GM11168 (cell line): ENCODE results near the gene KMO.

ENCODE experiments used
- in situ Hi-C: fragments of 300-500 bp; cut with MboI; formaldehyde crosslinking; loops from one replicate; pipeline ENCODE4 v1.12.0; 2022; ENCODE audit warnings: low sequenced_read_pairs; ENCODE audit not compliant: unreplicated experiment

Gene KMO

DNA sequence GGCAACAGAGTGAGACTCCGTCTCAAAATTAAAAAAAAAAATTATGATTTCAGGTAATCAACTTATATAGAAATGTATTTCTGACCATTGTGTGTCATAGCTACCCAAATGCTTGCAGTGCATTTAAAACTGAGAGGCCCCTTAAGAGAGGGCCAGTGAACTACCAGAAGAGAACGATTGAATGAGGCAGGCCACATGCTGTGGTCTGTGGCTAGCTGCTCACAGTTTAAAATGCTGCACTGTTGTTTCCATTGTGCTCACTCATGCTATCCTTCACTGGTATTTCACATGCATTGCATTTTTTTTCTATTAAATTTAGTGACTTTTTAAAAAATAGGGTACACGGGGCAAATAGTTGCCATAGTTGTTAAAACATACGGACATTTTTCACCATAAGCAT lies 82.0 kb downstream of the KMO start:
- in situ Hi-C loops = loop anchor here (10.0 to 25.0 kb wide), 2 partner anchors 201 to 373 kb away; partner anchors contain the start of gene MAP1LC3C

DNA sequence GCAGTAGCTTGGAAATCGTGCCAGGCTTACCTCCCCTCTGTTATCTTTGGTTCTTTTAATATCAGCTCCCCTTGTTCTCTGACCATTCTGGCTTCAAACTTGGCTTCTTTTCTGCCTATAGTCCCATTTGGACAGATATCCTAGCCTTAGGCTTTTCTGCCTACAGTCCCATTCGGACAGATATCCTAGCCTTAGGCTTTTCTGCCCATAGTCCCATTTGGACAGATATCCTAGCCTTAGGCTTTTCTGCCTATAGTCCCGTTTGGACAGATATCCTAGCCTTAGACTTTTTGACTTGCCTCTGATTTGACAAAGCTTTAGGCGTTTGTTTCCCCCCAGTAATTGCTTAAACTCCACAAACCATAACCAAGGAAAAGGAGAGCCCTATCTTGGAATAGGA lies 82.4 kb downstream of the KMO start:
- in situ Hi-C loops = loop anchor here (10.0 to 25.0 kb wide), 2 partner anchors 200 to 373 kb away; partner anchors contain the start of gene MAP1LC3C

DNA sequence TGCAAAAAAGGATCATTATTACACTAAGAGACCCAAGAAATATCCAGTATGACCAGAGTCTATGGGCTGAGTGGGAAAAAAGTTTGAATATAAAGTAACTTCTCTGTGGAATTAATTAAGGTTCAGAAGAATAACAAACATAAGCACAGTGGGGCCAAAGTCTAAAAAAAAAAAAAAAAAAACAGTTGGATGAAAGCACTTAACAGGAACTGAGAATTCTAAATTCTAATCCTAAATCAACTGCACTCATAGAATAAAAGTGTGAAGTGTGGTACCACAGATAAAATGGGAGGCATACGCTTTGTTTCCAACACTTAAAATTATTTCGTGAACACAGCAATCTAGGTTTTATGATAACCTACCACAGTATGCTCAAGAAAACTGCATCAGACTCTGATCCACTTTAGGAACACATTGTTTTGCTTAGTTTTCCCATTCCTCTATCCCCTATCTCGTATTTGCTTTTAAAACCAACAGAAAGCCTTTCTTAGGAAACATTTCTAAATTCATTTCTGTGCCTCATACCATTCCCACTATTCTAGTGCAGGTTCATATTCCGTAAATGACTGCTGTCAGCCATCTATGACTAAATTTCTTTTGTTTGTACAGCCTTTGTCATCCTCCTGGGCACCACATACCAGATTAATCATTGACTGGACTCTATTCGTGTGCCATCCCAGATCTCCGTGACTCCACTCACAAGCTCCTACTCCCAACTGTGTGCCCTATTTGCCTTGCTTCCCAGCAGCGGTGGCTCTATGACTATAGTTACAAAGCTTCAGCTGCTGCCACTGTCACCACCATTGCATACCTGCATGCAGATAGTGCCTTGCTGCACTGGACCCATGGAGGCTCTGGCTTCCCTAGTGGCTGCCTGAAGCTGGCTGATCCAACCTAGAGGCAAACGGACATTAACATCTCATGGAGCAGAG lies 83.1 kb downstream of the KMO start:
- in situ Hi-C loops = loop anchor here (10.0 to 25.0 kb wide), 2 partner anchors 199 to 372 kb away; partner anchors contain the start of gene MAP1LC3C

DNA sequence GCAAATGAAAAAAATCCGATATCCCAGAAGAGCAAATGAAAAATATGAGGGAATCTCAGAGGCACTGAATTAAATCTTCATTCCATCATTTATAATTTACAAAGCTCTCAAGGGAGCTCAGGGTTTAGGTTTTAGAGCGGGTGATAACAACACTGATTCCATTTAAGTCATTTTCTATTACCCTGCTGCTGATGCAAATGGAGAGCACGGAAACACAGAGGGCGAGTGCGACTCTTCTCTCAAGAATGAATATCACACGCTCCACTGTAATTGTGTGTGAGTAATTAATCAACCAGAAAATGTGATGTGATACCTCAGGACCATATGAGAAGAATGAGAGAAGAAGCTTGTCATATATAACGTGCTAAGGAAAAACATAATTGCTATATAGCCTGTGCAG lies 85.2 kb downstream of the KMO start:
- in situ Hi-C loops = loop anchor here (10.0 to 25.0 kb wide), 2 partner anchors 197 to 370 kb away; partner anchors contain the start of gene MAP1LC3C

DNA sequence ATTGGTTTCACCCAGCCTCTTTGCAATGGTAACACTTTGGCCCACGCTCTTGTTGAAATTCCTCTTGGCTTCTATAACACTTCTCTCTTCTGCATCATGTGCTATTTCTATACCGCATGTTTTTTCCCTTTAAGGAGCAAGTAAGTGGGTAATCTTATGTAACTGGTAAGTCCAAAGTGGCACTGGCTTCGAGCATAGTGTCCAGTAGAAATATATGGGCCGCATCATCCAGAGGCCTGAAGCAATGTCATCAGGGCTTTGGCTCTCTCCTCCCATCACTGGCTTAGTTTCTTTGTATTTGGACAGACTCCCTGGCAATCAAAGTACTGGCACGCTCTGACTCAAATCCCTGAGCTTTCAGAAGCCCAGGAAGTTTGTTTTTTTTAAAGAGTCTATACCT lies 90.5 kb downstream of the KMO start:
- in situ Hi-C loops = loop anchor here (25.0 kb wide), 1 partner anchor 365 kb away; the partner anchor contains the start of gene MAP1LC3C

DNA sequence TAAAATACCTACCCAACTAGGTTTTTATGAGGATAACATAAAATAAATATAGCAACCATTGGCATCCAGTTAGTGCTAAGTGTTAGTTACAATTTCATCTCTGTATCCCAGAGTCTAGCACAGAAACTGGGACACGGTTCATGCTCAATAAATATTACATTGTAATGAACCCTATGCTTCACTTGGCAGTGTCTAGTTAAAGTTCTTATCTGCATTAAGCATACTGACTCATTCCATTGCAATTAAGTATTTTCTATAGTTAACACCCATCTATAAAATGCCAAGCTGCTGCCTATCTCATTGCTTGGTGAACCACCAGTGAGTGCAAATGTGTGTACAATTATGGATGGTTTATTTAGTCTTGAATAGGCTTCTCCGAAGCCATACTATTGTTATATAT lies 92.8 kb downstream of the KMO start:
- in situ Hi-C loops = loop anchor here (5.0 to 25.0 kb wide), 2 partner anchors 93 to 362 kb away; partner anchors contain the start of genes KMO and MAP1LC3C

GRCh38 chr1:241627453-241628259 lies 95.5 kb downstream of the KMO start:
- in situ Hi-C loops = loop anchor here (5.0 kb wide), 1 partner anchor 95 kb away; the partner anchor contains the start of gene KMO

- in situ Hi-C loops = no loop called here
Measured at GRCh38 chr1:241630005-241630404, 97.8 kb downstream of the KMO start.

- in situ Hi-C loops = no loop called here
Measured at GRCh38 chr1:241630476-241630875, 98.3 kb downstream of the KMO start.

DNA sequence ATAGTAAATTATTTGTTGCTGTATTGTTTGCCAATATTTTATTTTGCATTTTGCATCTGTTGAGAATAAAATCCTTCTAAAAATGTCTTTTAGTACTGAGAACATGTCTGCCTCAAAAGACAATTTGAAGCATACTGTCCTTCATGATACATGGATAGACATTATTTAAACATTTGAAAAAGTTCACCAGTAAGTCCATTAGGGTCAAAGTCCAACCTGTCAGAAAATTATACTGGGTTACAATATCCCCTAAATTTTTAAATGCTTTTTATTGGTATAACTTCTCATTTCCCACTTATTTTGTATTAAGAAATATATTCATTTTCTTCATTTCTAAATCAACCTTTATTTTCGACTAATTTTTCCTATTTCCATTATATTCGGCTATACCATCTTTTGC lies 98.7 kb downstream of the KMO start:
- in situ Hi-C loops = no loop called here

GRCh38 chr1:241631674-241632073 lies 99.5 kb downstream of the KMO start:
- in situ Hi-C loops = no loop called here

- in situ Hi-C loops = no loop called here
Measured at GRCh38 chr1:241632987-241633386, 100.8 kb downstream of the KMO start.

DNA sequence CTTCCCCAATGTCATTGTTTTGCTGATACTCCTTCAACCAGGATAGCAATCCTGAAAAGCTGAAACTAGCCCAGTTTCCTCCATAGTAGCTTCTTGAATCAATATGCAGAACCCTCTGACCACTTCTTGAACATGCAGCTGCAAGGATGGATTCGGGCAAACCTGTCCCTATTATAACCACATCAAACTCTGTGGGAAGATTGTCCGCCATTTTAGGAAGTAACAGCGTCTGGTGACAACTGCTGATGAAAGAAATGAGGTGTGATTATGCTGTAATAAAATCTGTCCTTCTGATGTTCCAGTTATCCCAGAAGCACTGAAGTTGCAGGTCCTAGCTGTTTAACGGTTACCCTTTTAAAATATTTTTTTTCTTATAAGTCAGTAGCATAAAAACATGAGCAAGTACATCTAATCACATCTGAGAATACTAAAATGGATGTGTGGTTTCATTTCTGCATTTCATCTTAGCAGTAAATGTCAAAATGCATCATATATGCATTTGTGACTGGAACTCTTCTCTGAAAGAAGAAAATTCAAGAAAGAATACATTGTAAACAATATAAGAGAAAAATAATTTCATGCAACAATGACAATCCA lies 103.5 kb downstream of the KMO start:
- in situ Hi-C loops = no loop called here

DNA sequence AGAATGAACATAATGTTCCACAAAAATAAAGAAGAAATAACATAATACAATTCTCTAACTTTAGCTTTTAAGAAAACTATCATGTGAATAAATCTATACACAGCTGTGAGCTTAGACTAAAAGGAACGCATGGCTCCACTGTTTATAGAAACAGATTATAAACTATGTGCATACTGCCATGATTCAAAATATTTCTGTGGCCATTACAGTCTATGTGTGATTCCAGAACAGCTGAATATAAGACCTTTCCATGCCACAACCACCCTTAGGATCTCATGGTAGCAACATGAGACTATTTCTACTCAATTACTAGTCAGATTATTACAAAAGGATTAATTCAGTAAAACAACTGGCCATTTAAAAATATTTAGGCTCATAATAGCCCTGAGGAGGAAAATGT lies 104.1 kb downstream of the KMO start:
- in situ Hi-C loops = no loop called here

DNA sequence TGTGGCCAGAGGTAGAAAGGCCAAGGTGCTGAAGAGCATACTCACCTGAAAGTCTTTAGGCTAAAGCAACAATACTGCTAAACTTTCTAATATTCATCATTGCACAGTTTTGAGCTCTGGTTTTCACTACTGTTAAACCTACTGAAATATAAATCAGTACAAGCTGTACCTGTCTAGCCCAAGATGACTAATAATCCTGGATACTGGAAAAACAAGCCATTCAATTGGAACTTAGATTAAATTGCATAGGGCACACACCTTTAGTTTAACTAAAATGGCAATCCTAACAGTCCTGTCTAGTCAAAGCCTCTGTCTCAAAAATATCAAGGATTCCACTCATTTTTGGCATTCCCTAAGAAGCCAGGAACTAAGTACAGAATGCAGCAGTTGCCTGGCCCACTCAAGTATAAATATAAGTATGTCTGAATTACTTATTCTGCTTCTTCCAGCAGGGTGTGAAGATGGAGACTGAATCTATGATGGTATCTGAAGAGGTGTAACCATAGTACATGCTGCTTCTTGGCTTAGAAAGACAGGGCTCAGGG lies 104.9 kb downstream of the KMO start:
- in situ Hi-C loops = no loop called here

DNA sequence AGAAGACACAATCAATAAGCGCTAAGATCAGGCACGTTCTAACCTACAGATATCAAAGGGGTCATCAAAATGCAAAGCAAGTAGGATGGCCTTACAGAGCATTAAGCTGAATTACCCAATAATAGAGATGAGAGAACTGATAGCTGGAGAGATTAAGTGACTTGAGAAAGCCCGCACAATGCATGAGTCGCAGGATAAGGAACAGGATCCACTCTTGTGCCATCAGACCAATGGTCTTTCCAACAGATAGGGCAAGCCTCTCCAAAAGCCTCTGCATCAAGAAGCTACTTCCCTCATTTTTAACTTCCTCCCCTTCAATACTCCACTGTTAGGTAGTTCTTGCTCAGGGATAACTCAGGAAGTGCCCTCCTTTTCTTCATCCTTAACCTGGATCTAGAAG lies 105.4 kb downstream of the KMO start:
- in situ Hi-C loops = no loop called here

GRCh38 chr1:241638099-241638682 lies 106.0 kb downstream of the KMO start:
- in situ Hi-C loops = no loop called here

DNA sequence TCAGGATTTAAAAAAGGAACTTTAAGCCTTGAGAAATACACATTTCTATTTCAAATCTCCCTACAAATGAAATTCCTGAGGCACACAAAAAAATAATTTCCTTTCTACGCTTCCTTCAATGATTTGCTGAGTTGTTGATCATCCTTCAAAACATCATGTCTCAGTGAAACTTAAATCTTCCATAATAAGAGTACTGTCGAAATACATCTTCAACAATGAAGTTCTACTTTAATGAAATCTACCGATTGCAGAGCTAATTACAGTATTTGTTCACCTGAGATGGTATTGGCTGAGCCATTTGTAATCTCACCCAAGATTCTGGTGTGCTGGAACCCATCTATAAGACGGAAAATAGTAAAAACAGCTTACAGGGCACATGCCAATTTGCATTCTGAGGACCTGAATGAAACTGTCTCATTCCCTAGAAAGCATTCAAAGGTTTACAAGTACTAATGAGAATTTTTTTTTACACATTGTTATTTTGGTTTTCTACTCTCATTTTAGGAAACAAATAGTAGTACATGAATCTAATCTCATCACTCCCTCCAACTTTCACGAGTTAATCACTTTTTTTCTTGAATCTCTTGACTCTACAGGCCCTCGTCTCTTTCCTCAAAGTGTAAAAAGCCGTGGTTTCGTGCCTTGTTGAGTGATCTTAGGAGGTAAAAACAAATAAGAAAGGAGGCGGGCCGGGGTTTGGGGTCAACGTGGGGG lies 106.9 kb downstream of the KMO start:
- in situ Hi-C loops = no loop called here

DNA sequence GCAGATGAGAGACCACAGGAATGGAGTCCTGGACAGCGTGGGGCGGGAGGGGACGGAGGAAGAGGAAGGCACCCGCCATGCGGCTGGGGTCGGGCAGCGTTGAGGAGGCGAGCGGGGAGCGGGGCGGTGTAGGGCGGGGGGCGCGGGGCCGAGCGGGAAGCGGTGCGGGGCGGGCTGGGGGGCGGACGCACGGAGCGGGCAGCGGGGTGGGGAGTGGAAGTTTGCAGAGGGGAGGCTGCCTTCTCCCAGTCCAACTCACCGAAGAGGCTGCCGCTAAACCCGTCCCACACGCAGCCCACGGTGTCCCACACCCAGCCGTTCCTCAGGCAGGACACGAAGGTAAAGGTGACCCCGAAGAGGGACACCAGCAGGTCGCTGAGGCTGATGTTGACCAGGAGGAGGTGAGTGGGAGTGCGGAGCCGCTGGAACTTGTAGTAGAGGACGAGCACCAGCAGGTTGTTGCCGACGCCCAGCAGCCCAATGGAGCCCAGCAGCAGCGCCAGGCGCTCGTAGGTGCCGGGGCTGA lies 107.5 kb downstream of the KMO start:
- in situ Hi-C loops = no loop called here
